Heart left ventricle (tissue), 16 donors: ENCODE results near the gene DCX. TPM values are rescaled to one million over a fixed set of nuclear protein-coding genes. Genes with fewer than 3 reads are reported as not detected.
A peak's percentile ranks its signal among the peaks of the same experiment; 100 is the strongest.

ENCODE experiments used
- ATAC-seq, 4 donors: fragments of 200-7000 bp; cut with Tn5 transposase; one replicate each; pipeline ENCODE4 v1.9.1; 2020 to 2022; ENCODE audit warnings: moderate library complexity in 4 of 4, mild to moderate bottlenecking in 3 of 4, moderate number of reproducible peaks in 1 of 4
- DNase-seq, 5 donors: peaks; one replicate each; pipeline ENCODE4 v3.0.0-alpha.2; 2020
- H3K27ac ChIP-seq, 12 donors: fragments of 200-600 bp; sonication (generic) in 4 of 12; one replicate each; pipeline versions ENCODE4 v1.5.0 to v1.8.0; 2016 to 2022; ENCODE audit warnings: mild to moderate bottlenecking in 2 of 12
- H3K27me3 ChIP-seq, 9 donors: fragments of 200-600 bp; sonication (generic) in 2 of 9; one replicate each; pipeline versions ENCODE4 v1.5.1 to v1.8.0; 2016 to 2022; ENCODE audit warnings: mild to moderate bottlenecking in 3 of 9
- H3K36me3 ChIP-seq, 9 donors: fragments of 200-600 bp; sonication (generic) in 2 of 9; one replicate each; pipeline versions ENCODE4 v1.5.0 to v1.8.0; 2018 to 2022; ENCODE audit warnings: mild to moderate bottlenecking in 2 of 9
- H3K4me1 ChIP-seq, 12 donors: fragments of 200-600 bp; sonication (generic) in 4 of 12; one replicate each; pipeline versions ENCODE4 v1.5.0 to v1.8.0; 2016 to 2022; ENCODE audit warnings: mild to moderate bottlenecking in 3 of 12
- H3K4me3 ChIP-seq, 12 donors: fragments of 200-600 bp; sonication (generic) in 4 of 12; one replicate each; pipeline versions ENCODE4 v1.5.0 to v1.8.0; 2017 to 2022; ENCODE audit warnings: mild to moderate bottlenecking in 9 of 12, moderate library complexity in 4 of 12
- H3K9me3 ChIP-seq, 12 donors: fragments of 200-600 bp; sonication (generic) in 4 of 12; one replicate each; pipeline versions ENCODE4 v1.5.0 to v1.8.0; 2016 to 2022; ENCODE audit warnings: mild to moderate bottlenecking in 1 of 12
- POLR2A ChIP-seq, 2 donors: fragments of 450-650 bp; IDR thresholded peaks; one replicate each; pipeline ENCODE4 v1.6.1; 2017; ENCODE audit warnings: antibody characterized with exemption in 2 of 2, mild to moderate bottlenecking in 2 of 2, moderate library complexity in 2 of 2
- WGBS, 4 donors: extraction: QIAGEN DNeasy Blood & Tissue Kit in 2 of 4; methylation state at CpG; one replicate each; pipeline versions ENCODE4 v1.1.5 to v1.1.7; 2013 to 2018; 5-methylcytosine and 5-hydroxymethylcytosine counted together
- intact Hi-C, 10 donors: fragments of 100-400 bp; cut with DNase I; formaldehyde crosslinking; loops; one replicate each; pipeline versions ENCODE4 v1.11.1 to v1.14.2; 2022
- polyA plus RNA-seq, 2 donors: library from polyadenylated mRNA; stranded (reverse); fragments of 200-250 nt; gene quantifications; one replicate each; pipeline ENCODE4 v1.2.3, GENCODE V29; 2013
- total RNA-seq, 9 donors: library from RNA; depleted of rRNA in 2 of 9; stranded (reverse); fragments of >200 nt in 2 of 9; fragmentation: NEBNext Ultra II Directional in 3 of 9; extraction: Animal tissue kit (Norgen Biotek cat#: 25700) in 3 of 9; gene quantifications; one replicate each; pipeline versions ENCODE4 v1.1.0 to v1.2.4, GENCODE V29; 2016 to 2023
- TF ChIP-seq, protein P1 (sequence below), 12 donors: fragments of 200-600 bp; sonication (generic) in 4 of 12; IDR thresholded peaks; one replicate each; pipeline versions ENCODE4 v1.5.0 to v1.8.0; 2018 to 2022; ENCODE audit warnings: antibody characterized with exemption in 12 of 12, mild to moderate bottlenecking in 5 of 12
- donor health status: ischemic (EF 13 %, LVEDD 7.1; RV severe dilation, severe dysfunction).
- donor health status: healthy with polysubstance abuse.
- donor health status: DM: no; HTN: yes; CAD: no.
- donor health status: DM: no; HTN: no; CAD: no.
- donor health status: ischemic (EF 25% LVEDD 6.9; RV normal size, moderate dysfunction).
- donor health status: ischemic (EF 25% LVEDD 5.7; RV mildly dilated, moderate dysfunction).
- donor health status: healthy.
- donor health status: DM: yes; HTN: yes; CAD: no.
- donor health status: ischemic (EF 35%, LVEDD 5.7; RV mildly dilated, moderate dysfunction).
- donor health status: nonischemic (EF 11% LVEDD 7.7; RV severe dilation, severe dysfunction).
- donor health status: DM: yes; HTN: yes; CAD: no.
- donor health status: PGD.
- donor health status: ischemic (EF 29% LVEDD 5.4; RV normal size, mild dysfunction).
- donor health status: nonischemic (EF 23%, LVEDD 6.1; RV moderate dilation, normal function).

Gene DCX
- total and polyA plus RNA-seq, 11 donors = 0.04 to 0.09 (median 0.07) TPM; not detected in 7

DNA sequence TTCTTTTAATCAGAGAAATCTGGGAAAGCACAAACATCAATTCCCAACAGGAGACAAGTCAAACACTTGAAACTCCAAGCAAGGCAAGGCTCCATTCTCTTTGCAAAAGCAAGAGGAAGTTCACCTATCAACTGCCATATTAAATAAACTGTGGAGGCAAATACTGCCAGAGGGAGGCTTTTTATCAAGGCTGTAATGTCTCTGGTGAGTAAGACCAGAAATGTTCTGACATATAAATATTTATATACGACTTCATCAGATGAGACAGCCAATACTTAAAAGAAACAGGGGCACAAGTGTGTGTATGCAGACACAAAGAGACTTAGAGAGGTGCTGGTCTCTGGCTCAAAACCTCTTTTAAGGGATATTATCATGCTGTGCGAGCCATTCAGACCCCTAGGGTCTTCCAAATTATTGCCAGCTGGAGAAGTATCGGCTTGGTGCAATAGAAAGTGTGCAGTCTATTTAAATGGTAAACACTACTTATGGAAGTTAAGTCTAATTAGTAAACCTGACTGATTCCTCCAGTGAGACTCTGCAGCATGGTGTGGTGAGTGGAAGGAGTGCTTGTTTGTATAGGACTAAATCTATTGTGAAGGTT is 24.4 kb downstream of the DCX start:
- intact Hi-C loops = no loop called here
- no peak overlapping the region for H3K27ac ChIP-seq
- WGBS, 4 donors = 47 to 57% (median 53%) methylated on average over 3 of the region's 3 CpGs

DNA sequence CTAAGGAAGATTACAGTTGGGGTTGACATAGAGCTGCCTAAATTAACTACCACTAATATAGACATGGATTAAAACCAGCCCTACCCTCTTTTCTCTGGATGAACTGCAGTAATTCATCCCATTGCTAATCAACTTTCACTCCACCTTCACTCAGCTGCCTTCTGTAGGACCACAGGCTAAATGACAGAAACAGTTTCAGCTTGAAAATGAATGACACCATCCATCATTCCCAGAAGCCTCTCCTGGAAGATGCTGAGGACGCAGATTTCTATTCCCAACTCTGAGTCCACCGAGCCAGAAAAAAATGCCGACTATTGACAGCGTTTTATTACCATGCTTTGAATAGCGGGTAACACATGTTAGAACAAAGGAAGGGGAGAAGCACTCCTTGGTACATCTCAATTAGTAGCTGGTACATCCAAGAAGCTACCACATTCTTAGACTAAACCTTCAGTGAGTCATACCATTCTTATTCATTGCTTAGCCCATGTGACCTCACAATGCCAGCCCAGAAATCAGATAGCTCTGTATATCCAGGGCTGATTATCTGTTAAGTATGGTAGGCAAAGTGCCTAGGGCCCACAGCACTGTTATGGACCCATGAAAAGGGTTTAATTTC is 25.3 kb downstream of the DCX start:
- 81 to 91% (median 88%) methylated on average over 5 of the region's 5 CpGs for WGBS, 4 donors

More for the DNA sequence above, 24.4 kb downstream of the DCX start:
- H3K9me3 ChIP-seq = no peaks in the 10 kb centered on the region
- DNase-seq (no peak), ATAC-seq (no peak)
- no peaks in the 10 kb centered on the region for H3K36me3 ChIP-seq
- H3K27me3 ChIP-seq = peaks cover 0 to 1% (median 0%) of the 10 kb centered on the region in 9 donors
- H3K4me1 ChIP-seq = no peaks in the 10 kb centered on the region
- H3K4me3 ChIP-seq = no peak overlapping the region
- TF ChIP-seq, protein P1, sequence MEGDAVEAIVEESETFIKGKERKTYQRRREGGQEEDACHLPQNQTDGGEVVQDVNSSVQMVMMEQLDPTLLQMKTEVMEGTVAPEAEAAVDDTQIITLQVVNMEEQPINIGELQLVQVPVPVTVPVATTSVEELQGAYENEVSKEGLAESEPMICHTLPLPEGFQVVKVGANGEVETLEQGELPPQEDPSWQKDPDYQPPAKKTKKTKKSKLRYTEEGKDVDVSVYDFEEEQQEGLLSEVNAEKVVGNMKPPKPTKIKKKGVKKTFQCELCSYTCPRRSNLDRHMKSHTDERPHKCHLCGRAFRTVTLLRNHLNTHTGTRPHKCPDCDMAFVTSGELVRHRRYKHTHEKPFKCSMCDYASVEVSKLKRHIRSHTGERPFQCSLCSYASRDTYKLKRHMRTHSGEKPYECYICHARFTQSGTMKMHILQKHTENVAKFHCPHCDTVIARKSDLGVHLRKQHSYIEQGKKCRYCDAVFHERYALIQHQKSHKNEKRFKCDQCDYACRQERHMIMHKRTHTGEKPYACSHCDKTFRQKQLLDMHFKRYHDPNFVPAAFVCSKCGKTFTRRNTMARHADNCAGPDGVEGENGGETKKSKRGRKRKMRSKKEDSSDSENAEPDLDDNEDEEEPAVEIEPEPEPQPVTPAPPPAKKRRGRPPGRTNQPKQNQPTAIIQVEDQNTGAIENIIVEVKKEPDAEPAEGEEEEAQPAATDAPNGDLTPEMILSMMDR (IDR thresholded peaks at IDR 0.05) = no peak
- no peak for TF ChIP-seq POLR2A (IDR thresholded peaks at IDR 0.05)

DNA sequence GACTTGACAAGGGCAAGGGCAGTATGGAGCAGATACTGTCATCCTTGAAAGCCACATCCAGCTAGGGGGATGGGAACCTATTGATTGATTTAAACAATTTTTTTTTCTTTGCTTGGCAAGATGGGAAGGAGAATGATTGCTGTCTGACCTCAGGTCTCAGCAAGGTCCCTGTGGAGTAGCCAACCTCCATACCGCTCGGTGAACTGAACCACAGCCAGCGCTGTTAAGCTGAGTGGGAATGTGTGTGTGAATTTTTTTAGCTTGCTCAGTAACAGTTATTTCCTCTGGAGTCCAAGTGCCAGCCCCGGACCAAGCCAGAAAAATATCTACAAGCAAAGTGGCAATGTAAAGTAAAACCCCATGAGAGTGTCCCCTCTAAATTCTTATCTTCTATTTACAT is 25.9 kb downstream of the DCX start:
- ATAC-seq = no peak
- peaks cover 0 to 10% (median 0%) of the 10 kb centered on the region in 9 donors for H3K27me3 ChIP-seq
- intact Hi-C loops = no loop called here
- H3K4me3 ChIP-seq = no peak overlapping the region
- 68 to 85% (median 78%) methylated on average over 4 of the region's 4 CpGs for WGBS, 4 donors
- no peak overlapping the region for H3K27ac ChIP-seq
- no peaks in the 10 kb centered on the region for H3K9me3 ChIP-seq
- H3K36me3 ChIP-seq = no peaks in the 10 kb centered on the region
- H3K4me1 ChIP-seq = no peaks in the 10 kb centered on the region
- TF ChIP-seq POLR2A (IDR thresholded peaks at IDR 0.05) = no peak
- TF ChIP-seq, protein P1 (IDR thresholded peaks at IDR 0.05) = no peak
- no peak for DNase-seq

More for the DNA sequence above, 25.3 kb downstream of the DCX start:
- Histone ChIP-seq H3K4me3 (no peak overlapping the region), H3K36me3 (no peaks in the 10 kb centered on the region), H3K4me1 (no peaks in the 10 kb centered on the region), H3K9me3 (no peaks in the 10 kb centered on the region), H3K27ac (no peak overlapping the region), H3K27me3 (peaks cover 0 to 10% (median 0%) of the 10 kb centered on the region in 9 donors)
- no peak for TF ChIP-seq POLR2A (IDR thresholded peaks at IDR 0.05)
- DNase-seq (no peak), ATAC-seq (no peak)
- intact Hi-C loops = no loop called here

GRCh38 chrX:111382277-111382676 is 29.7 kb downstream of the DCX start:
- peak overlapping the region in 2 of 12 donors; percentile 17 to 45 for H3K27ac ChIP-seq
- DNase-seq = no peak
- peak in 3 of 4 donors; percentile 38 to 77 (median 58) for ATAC-seq
- H3K9me3 ChIP-seq = no peaks in the 10 kb centered on the region
- H3K4me3 ChIP-seq = no peak overlapping the region
- TF ChIP-seq, protein P1 (IDR thresholded peaks at IDR 0.05) = no peak
- no peak for TF ChIP-seq POLR2A (IDR thresholded peaks at IDR 0.05)
- no peaks in the 10 kb centered on the region for H3K36me3 ChIP-seq
- H3K27me3 ChIP-seq = peaks cover 0 to 15% (median 0%) of the 10 kb centered on the region in 9 donors
- H3K4me1 ChIP-seq = no peaks in the 10 kb centered on the region
- intact Hi-C loops = no loop called here
